Activated B cell treated with CpG ODN at 0.5 μM for 24 hours (primary cell): Measurements from ENCODE around the gene ANTXR2. TPM values are rescaled to one million over a fixed set of nuclear protein-coding genes. Genes with fewer than 3 reads are reported as not detected.

ENCODE experiments used
- ATAC-seq: fragments of 200-7000 bp; cut with Tn5 transposase; one replicate; pipeline ENCODE4 v1.10.0; 2021; ENCODE audit warnings: low read depth, mild to moderate bottlenecking, moderate library complexity
- CTCF ChIA-PET: fragments of 350-600 bp; sonication (Branson Sonifier 250); formaldehyde crosslinking; loops from one replicate; lab custom pipeline; 2021; ENCODE audit warnings: antibody characterized with exemption; lab: Charles Lee
- POLR2A ChIA-PET: fragments of 350-600 bp; sonication (Branson Sonifier 250); formaldehyde crosslinking; loops from one replicate; lab custom pipeline; 2021; ENCODE audit warnings: antibody characterized with exemption; lab: Charles Lee
- DNase-seq: peaks from one replicate; pipeline ENCODE4 v3.0.0; 2022
- H3K27ac Mint-ChIP-seq: one replicate; pipeline ENCODE4 v1.8.0; 2020; ENCODE audit warnings: mixed read lengths
- H3K27me3 Mint-ChIP-seq: one replicate; pipeline ENCODE4 v1.8.0; 2021; ENCODE audit warnings: mixed read lengths
- H3K36me3 Mint-ChIP-seq: one replicate; pipeline ENCODE4 v1.8.0; 2021; ENCODE audit warnings: low read depth, mixed read lengths
- H3K4me1 Mint-ChIP-seq: one replicate; pipeline ENCODE4 v1.8.0; 2021; ENCODE audit warnings: mixed read lengths
- H3K4me3 Mint-ChIP-seq: one replicate; pipeline ENCODE4 v1.8.0; 2020; ENCODE audit warnings: mild to moderate bottlenecking, mixed read lengths
- H3K9me3 Mint-ChIP-seq: one replicate; pipeline ENCODE4 v1.8.0; 2020; ENCODE audit warnings: mixed read lengths
- intact Hi-C: fragments of 100-400 bp; cut with micrococcal nuclease; formaldehyde crosslinking; loops from one replicate; pipeline ENCODE4 v1.15.1; 2024
- total RNA-seq: library from RNA; stranded (reverse); gene quantifications from 2 replicates; pipeline ENCODE4 v1.2.3, GENCODE V29; 2022
- TF ChIP-seq, protein P1 (sequence below): fragments of 200-600 bp; IDR thresholded peaks from one replicate; pipeline ENCODE4 v1.8.0; 2022; ENCODE audit warnings: antibody characterized with exemption, mild to moderate bottlenecking

ANTXR2 gene
- total RNA-seq, 1 donor from 2014 or later, result 19.6 TPM

DNA sequence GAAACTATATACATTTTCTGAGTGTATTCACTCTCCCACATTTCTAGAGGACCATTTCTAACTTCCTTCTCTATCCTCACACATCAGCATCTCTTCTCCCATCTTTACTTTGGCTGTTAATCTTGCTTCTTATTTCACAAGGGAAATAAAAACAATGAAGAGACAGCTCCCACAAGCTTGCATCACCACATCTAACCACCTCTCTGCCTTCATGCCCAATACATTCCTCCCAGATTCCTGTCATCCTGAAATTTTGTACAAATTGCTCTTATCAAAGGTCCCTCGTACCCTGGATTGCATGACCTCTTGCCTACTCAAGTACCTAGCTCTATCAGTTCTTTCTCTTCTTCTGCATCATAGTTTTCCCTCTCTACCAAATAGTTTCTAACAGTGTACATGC is 215.2 kb downstream of the ANTXR2 start:
- H3K4me1 Mint-ChIP-seq, result no peaks in the 10 kb centered on the region

DNA sequence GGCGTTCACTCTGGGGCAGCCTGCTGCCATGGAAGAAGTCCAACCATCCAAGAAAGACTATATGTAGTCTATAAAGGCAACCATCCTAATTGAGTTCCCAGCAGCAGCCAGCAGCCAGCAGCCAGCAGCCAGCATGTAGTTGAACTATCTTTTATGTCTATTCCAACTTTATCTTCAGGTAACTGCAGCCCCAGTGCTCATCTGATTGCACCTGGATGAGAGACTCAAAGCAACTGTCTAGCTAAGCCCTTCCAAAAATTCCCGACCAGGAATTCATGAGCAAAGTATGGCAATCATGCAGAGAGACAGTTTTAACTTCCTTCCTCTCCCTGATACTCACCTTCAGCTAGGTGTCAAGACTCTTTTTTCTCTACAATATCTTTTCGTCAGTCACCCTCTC is 216.8 kb downstream of the ANTXR2 start:
- H3K27me3 Mint-ChIP-seq, result no peaks in the 10 kb centered on the region
- ATAC-seq (no peak), DNase-seq (no peak)
- intact Hi-C loops, result no loop called here
- no peak overlapping the region for H3K4me3 Mint-ChIP-seq
- ChIA-PET CTCF (no interaction called here), POLR2A (no interaction called here)
- H3K9me3 Mint-ChIP-seq, result no peaks in the 10 kb centered on the region
- H3K27ac Mint-ChIP-seq, result no peak overlapping the region
- H3K36me3 Mint-ChIP-seq, result no peaks in the 10 kb centered on the region
- H3K4me1 Mint-ChIP-seq, result no peaks in the 10 kb centered on the region
- TF ChIP-seq, protein P1, sequence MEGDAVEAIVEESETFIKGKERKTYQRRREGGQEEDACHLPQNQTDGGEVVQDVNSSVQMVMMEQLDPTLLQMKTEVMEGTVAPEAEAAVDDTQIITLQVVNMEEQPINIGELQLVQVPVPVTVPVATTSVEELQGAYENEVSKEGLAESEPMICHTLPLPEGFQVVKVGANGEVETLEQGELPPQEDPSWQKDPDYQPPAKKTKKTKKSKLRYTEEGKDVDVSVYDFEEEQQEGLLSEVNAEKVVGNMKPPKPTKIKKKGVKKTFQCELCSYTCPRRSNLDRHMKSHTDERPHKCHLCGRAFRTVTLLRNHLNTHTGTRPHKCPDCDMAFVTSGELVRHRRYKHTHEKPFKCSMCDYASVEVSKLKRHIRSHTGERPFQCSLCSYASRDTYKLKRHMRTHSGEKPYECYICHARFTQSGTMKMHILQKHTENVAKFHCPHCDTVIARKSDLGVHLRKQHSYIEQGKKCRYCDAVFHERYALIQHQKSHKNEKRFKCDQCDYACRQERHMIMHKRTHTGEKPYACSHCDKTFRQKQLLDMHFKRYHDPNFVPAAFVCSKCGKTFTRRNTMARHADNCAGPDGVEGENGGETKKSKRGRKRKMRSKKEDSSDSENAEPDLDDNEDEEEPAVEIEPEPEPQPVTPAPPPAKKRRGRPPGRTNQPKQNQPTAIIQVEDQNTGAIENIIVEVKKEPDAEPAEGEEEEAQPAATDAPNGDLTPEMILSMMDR, result no peak

More for the DNA sequence above, 215.2 kb downstream of the ANTXR2 start:
- Mint-ChIP-seq H3K36me3 (no peaks in the 10 kb centered on the region), H3K27me3 (no peaks in the 10 kb centered on the region), H3K4me3 (no peak overlapping the region), H3K27ac (no peak overlapping the region), H3K9me3 (no peaks in the 10 kb centered on the region)
- POLR2A ChIA-PET, result no interaction called here
- CTCF ChIA-PET, result no interaction called here
- TF ChIP-seq, protein P1, result no peak
- intact Hi-C loops, result no loop called here
- no peak for ATAC-seq
- DNase-seq, result no peak

DNA sequence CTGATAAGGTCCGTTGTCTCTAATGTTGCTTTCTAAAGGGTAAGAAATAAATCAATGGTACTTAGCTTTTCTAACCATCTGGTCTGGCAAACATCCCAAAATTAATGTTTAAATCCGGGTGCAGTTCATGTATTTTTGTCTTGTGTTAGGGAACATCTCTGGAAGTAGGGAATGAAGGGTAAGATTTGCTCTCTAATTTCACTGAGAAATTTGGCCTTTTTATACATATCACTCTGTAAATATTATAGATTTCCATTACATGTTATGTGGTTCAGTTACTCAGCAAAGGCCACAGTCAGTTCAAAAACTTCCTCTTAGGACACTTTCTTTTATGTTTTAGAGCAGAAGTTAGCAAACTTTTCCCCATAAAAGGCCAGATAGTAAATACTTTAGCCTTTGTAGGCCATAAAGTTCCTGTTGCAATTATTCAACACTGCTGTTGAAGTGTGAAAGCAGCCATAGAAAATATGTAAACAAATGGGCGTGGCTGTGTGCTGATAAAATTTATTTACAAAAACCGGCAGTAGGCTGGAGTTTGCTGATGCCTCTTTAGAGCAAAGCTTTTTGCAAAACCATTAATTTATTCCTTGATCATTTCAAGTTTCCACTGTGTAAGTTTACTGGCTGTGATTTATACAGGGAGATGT is 218.1 kb downstream of the ANTXR2 start:
- Mint-ChIP-seq H3K9me3 (no peaks in the 10 kb centered on the region), H3K4me1 (no peaks in the 10 kb centered on the region), H3K27me3 (peaks cover 3% of the 10 kb centered on the region), H3K36me3 (no peaks in the 10 kb centered on the region), H3K27ac (no peak overlapping the region), H3K4me3 (no peak overlapping the region)
- TF ChIP-seq, protein P1, result no peak
- CTCF ChIA-PET, result no interaction called here
- intact Hi-C loops, result no loop called here
- no peak for DNase-seq
- POLR2A ChIA-PET, result no interaction called here
- ATAC-seq, result no peak

DNA sequence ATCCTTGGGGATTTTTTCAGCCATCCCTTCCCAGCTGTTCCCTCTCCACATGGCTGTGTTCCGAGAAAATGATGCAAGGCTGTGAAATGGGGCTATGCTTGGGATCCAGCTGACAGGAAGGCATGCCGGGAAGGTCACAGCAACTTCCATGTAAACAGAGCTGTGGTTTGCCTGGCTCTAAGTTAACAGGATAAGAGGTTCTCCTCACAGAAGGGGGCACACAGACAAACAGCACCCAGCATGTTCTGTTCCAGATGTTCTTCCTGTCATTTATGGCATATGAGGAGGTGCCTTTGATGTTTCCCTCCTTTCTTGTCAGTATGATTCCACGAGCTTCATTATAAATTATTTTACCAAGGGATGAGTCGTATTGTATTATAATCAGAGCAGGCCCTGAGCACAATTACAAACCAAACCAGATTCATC is 220.7 kb downstream of the ANTXR2 start:
- CTCF ChIA-PET, result no interaction called here
- Mint-ChIP-seq H3K27me3 (peaks cover 3% of the 10 kb centered on the region), H3K4me3 (no peak overlapping the region), H3K36me3 (no peaks in the 10 kb centered on the region), H3K4me1 (no peaks in the 10 kb centered on the region), H3K27ac (no peak overlapping the region), H3K9me3 (no peaks in the 10 kb centered on the region)
- TF ChIP-seq, protein P1, result no peak
- ATAC-seq (no peak), DNase-seq (no peak)
- intact Hi-C loops, result no loop called here
- POLR2A ChIA-PET, result no interaction called here

DNA sequence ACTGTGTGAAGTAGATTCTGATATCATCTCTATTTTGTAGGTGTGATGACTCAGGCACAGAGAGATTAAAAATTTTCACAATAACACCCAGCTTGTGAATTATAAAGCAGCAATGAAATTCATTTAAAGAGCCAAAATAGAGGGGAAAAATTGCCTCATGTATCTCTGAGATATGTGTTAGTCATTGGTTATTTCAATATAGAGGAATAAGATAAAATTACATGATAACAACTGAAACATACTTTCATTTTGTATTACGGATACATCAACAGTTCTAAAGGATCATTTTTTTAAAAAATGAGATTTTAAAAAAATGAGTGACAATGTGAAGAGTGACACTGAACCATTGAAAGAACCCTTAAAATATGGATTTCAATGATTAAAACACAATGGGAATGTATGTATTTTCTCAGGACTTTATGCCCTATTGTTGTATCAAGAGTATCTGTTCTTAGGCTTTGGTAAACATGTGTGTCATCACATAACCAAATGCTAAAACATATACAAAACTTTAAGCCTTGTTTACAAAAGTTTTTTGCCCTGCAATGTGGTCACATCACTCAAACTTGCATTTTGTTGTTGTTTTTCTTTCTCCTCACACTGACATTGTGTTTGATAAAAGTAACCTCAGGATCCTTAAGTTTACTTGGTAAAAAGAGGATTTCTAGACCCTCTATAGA is 221.3 kb downstream of the ANTXR2 start:
- H3K27ac Mint-ChIP-seq, result no peak overlapping the region
- intact Hi-C loops, result no loop called here
- DNase-seq (no peak), ATAC-seq (no peak)
- CTCF ChIA-PET, result no interaction called here
- no peaks in the 10 kb centered on the region for H3K4me1 Mint-ChIP-seq
- H3K36me3 Mint-ChIP-seq, result no peaks in the 10 kb centered on the region
- peaks cover 3% of the 10 kb centered on the region for H3K27me3 Mint-ChIP-seq
- POLR2A ChIA-PET, result no interaction called here
- no peaks in the 10 kb centered on the region for H3K9me3 Mint-ChIP-seq
- TF ChIP-seq, protein P1, result no peak
- no peak overlapping the region for H3K4me3 Mint-ChIP-seq

Other genes with a start within 250 kb of the ANTXR2 start
- 9.0 and 11.6 TPM in 2 replicates for gene PRDM8, start 124.3 kb upstream of the ANTXR2 start, total RNA-seq
- gene FGF5, start 193.4 kb upstream of the ANTXR2 start, total RNA-seq, result not detected in 2 replicates